Cardiac fibroblast (primary cell): ENCODE results near the gene SEPTIN12.
A peak's percentile ranks its signal among the peaks of the same experiment; 100 is the strongest.

Experiments used
- DNase-seq, 2 donors: peaks; one replicate each; pipeline versions ENCODE4 v3.0.0 to v3.0.0-alpha.2; 2010; ENCODE audit warnings: low read depth in 2 of 2
- H3K4me3 ChIP-seq, 2 donors: replicated peaks in 1 of 2; 1 replicate in 1 of 2; 2 replicates in 1 of 2; pipeline ENCODE4 v1.5.1; 2011; ENCODE audit warnings: low read depth in 2 of 2, low read length in 2 of 2, mild to moderate bottlenecking in 2 of 2, moderate library complexity in 1 of 2
- CTCF ChIP-seq: IDR thresholded peaks from one replicate; pipeline ENCODE4 v1.5.1; 2011; ENCODE audit warnings: low read depth, mild to moderate bottlenecking, low read length, inconsistent platforms

Gene SEPTIN12

GRCh38 chr16:4733747-4734062, 54.4 kb downstream of the SEPTIN12 start:
- no peak for DNase-seq
- peak overlapping the region; percentile 97 to 98 for H3K4me3 ChIP-seq
- TF ChIP-seq CTCF, result no peak

GRCh38 chr16:4733211-4733742, 54.9 kb downstream of the SEPTIN12 start:
- DNase-seq, result no peak
- no peak for TF ChIP-seq CTCF
- H3K4me3 ChIP-seq, result peak overlapping the region; percentile 97 to 98

GRCh38 chr16:4729876-4730275, 58.3 kb downstream of the SEPTIN12 start:
- H3K4me3 ChIP-seq, result no peak overlapping the region
- no peak for TF ChIP-seq CTCF

GRCh38 chr16:4728676-4729075, 59.5 kb downstream of the SEPTIN12 start:
- no peak for DNase-seq
- TF ChIP-seq CTCF, result no peak
- no peak overlapping the region for H3K4me3 ChIP-seq

More at GRCh38 chr16:4729876-4730275, 58.3 kb downstream of the SEPTIN12 start:
- no peak for DNase-seq
